HG03066 (cell line): Measurements from ENCODE around the gene STK38L.

ENCODE experiments used
- ATAC-seq: cut with Tn5 transposase; IDR thresholded peaks from one replicate; pipeline ENCODE4 v1.9.1; 2021; ENCODE audit warnings: low read depth; ENCODE audit not compliant: unreplicated experiment

Gene STK38L

DNA sequence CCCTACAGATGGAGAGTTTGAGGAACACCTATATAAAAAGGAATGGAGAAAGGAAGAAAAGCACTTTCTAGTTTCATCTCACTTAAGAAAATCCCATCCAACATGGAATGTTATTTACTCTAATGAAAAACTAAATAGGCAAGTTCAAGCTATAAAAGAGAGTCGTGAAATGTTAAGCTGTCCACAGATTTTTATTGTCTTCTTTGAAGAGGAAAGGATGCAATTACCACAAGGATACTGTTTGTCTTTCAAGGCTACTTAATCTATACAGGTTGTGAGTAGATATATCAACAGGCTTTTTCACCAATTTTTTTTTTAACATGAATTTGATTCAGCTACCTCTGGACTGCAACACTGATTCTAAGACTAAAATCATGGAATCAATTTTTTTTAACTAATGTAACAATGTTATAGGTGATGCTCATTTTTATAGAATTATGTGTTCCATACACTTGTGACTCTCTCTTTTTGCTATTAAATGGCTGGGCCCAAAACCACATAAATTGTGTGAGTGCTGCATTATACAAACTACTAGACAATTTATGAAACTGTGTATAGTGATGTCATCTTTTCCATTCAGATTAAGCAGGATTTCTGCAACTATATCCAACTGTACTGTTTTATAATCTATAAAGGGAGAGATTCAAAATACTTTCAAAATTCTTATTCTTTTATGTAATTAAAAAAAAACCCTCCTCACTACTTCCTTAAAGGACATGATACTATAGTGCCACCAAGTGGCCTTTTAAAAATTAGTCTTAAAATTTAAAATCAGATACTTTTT, 61.8 kb downstream of the STK38L start:
- no peak for ATAC-seq

DNA sequence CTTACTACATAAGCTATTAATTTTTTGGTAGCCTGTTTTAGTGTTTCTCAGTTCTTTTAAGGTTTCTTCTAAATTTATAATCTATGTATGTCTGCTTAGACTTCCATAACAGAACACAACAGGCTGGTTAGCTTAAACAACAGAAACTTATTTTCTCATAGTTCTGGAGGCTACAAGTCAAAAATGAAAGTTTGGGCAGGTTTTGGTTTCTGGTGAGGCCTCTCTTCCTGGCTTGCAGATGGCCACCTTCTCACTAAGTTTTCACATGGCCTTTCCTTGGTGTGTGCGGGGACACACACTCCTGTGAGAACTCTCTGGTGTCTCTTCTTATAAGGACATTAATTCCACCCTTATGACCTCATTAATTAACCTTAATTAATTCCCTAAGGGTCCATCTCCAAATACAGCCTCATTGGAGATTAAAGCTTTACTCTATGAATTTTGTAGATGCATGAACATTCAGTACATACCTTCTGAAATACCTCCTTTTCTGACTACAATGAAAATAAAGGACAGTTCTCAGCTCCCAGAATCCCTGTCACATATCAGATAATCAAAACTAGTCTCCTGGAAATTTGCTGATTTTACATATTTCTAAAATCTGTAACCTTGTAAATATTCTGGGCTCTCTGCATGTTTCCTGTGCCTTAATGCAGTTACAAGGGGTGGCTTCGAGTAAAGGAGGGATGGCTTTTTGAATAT, 65.4 kb downstream of the STK38L start:
- no peak for ATAC-seq

DNA sequence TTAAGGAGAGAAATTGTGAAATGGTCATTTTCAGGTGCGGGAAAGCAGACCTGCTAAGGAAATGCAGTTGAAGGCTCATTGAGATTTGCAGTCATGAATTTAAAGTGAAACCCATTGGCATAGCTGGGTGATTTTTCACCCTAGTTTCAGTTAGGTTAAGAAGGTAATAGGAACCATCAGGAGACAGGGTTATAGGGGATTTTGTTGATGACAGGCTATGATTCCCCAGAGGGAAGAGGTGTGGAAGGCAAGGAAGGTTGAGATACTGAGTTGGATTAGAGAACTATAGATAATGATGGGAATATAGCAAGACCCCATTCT, 65.9 kb downstream of the STK38L start:
- no peak for ATAC-seq

DNA sequence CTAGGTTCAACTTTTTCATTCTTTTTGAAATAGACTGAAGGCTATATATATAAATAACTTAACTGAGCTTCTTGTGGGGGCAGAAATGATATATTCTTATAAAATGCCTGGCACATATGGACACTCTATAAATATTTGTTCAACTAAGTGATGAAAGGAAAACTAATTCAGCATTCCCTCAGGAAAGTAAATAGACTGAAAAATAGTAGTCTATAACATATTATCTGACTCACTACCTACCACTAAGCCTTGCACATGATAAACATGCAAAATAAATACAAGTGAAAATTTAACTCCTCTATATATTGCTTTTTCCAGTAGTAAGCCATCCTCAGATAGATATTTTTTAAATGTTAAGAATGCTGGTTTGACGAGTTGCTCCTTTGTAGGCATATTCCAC, 72.9 kb downstream of the STK38L start:
- no peak for ATAC-seq

DNA sequence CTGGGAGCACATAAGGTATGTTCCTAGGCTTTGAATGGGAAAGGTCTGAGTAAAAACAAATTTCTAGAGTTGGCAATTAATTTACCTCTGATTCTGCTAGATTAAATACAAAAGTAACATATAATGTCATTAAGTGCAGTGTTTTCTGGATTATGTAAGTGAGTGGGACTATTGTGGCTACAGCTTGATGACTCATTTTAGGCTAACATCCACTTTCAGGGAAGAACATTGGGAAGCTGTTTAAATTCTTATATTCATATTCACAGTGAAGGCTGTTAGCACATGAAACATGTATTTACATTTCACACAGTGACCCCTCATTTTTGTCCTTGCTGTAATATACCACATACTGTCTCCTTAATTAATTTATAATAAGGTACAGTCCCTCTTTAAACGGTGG, 75.3 kb downstream of the STK38L start:
- ATAC-seq, result no peak

DNA sequence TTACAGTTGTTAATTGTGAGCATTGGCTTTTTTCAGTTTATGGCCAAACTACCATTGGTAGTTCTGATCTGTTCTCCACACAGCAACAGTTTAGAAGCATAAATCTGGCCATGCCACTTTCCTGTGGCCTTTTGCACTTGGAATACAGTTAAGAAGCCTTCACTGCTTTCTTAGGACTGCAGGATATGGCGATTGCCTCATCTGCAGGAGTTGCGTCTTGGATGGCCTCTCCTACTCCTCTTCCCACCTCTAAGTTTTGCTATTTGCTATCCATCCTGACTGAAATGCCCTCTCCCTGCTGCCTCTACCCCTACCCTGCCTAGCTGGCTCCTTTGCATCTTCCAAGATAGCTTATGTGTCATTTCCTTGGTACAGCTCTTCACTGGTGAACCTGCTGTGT, 75.8 kb downstream of the STK38L start:
- ATAC-seq, result no peak

DNA sequence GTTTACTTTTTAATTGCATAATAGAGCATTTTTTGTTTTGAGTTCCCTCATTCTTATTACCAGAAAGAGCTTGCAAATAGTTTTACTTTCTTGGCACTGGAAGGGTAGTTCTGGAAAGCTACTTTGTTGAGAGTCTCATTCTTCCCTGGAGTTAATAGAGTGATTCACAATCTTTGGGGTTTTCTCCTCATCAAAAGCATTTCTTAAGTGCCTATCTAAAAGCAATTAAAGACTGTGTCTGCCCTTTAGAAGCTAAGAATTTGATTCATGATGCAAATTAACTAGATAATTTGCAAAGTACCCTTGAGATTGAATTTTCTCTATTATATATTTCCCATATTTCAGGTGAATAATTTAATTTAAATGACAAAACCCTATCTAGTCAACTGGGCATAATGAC, 80.4 kb downstream of the STK38L start:
- ATAC-seq, result no peak

DNA sequence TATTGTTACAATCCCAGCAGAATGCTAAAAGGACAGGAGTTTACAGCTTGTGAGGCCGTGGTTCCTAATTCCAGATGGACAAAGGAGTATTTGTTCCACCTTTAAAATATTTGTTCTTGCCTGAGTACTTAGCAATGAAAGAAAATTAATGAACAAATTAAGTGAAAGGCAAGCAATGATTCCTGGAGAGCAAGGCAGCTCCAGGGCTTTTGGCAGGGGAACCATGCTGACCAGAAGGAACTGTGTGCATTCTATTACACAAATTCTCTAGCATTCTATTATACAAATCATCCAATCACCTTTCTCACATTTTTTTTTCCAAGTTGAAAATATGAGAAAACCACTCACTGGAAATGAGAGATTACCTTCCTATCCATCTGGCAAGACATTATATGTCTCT, 86.8 kb downstream of the STK38L start:
- ATAC-seq, result no peak

DNA sequence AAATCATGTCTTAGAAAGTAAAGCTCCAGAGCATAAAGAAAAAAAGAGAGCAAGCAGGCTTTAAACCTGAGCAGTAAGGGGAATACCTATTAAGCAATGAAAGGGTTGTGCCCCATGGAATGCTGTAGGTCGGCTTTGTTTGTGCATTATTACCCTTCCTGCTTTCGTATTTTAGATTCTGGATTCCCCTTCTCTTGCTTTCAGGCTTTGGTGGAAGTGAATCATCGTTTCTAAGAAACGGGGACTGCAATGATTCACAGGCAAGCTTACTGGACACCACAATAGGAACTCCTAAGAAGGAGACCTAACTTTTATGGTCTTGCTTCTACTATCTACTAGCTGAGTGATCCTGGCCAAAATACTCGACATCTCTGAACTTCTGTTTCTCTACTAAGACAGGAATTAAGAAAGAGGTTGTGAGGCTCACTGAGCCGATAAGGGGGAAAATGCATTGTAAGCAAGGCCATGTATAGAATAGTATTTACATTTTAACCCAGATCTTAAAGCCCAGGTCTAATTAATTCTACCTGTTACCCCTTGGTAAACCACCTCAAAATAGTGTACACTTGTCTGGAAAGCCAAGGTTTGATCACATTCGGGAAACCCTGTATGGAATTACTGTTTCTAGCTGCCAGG, 87.3 kb downstream of the STK38L start:
- ATAC-seq, result peak; percentile 35

DNA sequence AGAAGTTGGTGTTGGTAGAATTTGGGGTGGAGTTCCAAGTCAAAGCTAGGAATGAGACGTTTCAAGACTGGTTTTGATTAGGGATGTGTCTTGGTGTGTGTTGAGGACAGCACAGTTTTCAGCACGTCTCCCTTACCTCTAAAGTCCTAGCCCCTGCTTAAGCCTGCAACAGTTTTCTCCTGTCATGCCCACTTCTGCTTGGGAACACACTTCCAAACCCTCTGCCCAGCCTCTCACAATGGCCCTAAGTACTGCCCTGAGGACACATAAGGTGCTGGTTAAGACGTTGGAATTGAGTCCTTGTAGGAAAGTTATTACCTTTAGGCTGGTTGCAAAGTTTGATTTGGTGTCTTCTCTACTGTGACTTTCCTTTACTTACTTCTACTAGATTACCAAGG, 87.8 kb downstream of the STK38L start:
- no peak for ATAC-seq

DNA sequence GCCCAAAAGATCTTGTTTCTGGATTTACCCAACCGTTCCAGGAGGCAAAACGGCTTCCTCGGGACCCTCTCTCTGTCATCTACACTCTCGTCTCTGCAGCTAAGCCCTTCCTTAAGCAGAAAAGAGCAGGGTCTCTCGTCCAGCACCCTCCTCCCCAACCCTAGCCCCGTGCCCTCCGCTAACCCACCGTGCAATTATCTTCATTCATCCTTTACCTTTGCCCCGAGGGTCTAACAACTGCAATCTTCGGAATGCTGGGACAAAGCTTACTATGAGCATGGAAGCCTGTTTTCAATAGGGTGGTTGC, 88.3 kb downstream of the STK38L start:
- ATAC-seq, result no peak

DNA sequence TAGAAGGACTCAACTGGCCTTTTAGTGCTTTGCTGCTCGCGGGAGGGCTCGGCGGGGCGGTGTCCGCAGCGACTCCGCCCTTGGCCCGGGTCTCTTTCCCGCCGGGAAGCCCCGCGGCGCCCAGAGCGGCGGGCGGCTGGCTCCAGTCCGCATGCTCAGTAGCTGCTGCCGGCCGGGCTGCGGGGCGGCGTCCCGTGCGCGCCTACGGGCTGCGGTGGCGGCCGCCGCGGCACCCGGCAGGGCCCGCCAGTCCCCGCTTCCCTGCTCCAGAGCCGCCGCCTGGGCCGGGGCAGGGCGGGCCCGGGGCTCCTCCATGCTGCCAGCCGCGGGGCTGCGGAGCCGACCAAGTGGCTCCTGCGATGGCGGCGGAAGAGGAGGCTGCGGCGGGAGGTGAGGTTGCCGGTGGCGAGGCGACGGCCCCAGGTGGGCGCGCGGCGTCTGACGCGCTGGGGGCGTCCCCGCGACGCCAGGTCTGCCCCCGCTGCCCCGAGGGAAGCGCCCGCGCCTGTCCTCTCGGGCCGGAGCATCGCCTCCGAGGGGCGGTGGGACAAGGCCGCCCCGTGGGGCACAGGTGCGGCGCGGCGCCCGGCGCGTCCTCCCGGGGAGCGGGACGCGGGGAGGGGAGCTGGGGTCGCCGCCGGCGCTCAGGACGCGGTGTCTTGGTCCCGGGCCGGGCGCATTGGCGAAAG, 88.8 kb downstream of the STK38L start, which contains the start of gene BMAL2:
Gene BMAL2, plus strand, starts transcription at position 123 of the 689 bp plus-strand sequence. Its CDS starts 237 bp downstream, at position 360.
- peak; percentile 30 for ATAC-seq

DNA sequence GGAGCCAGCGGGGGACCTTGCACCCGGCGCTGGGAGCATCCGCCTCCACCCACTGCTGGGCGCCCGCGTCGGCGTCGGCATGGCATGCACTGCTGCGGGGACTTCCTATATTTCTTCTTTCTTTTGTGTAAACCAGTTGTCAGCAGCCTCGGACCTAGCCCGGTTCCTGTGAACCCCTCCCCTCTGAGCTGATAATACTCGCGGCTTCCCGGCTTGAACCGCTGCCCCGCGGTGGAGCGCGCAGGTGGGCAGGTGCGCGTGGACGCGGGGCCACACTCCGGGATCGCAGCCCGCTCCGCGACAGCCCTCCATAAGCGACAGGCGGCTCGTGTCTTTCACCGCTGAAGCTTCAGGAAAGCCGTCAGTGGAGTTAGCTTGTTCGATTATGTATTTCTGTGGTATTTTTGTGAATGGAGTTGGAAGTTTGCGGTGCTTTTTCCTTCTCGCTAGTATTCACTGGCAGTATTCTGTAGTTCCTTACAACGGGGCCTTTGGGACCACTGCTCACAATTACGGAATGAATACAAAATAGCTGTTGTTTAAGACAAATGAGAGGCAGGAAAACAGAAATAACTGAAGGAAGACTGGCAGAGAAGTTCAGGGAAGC, 89.4 kb downstream of the STK38L start:
- ATAC-seq, result peak; percentile 26

DNA sequence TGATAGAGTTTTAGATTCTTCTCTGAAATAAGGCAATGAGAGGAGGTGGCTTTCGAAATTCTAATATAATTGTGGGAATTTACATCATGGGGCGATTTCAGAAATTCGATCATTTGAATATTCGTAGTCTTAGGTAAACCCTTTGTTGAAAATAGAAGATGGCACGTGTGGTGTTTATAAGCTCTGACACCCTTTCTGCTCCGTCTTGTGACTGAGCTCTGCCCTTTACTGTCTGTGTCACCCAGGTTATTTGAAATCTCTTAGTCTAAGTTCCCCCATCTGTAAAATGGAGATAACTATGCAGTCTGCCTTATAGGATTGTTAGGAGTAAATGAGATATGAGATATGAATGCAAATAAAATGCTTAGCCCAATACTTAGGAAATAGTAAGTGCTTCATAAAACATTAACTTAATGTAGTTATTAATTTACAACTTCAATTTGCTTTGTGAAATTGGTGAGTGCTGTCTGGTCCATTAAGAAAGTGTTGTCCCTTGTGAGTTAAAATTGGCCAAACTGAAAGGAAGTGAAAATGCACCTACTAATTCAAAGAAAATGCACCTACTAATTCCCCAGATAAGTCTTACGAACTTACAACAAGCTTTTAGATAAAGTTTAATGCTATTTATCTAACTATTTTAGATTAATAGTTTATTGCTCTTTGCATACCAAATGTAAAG, 90.1 kb downstream of the STK38L start:
- no peak for ATAC-seq

DNA sequence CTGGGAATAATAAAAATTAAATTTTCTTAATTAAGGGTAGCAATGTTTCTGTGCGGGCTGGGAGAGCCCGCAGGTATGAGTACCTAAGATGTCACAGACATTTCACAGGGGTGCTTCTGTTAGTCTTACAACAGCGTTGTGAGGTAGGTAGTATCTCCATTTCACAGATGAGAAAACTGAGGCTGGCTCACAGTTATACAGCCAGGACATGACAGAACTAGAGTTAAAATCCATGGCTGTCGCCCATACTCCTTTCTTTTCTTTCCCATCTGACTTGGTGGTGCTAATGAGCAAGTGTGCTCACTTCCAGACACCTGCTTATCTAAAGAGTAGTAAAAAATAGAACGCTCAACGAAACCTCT, 90.6 kb downstream of the STK38L start:
- ATAC-seq, result no peak

DNA sequence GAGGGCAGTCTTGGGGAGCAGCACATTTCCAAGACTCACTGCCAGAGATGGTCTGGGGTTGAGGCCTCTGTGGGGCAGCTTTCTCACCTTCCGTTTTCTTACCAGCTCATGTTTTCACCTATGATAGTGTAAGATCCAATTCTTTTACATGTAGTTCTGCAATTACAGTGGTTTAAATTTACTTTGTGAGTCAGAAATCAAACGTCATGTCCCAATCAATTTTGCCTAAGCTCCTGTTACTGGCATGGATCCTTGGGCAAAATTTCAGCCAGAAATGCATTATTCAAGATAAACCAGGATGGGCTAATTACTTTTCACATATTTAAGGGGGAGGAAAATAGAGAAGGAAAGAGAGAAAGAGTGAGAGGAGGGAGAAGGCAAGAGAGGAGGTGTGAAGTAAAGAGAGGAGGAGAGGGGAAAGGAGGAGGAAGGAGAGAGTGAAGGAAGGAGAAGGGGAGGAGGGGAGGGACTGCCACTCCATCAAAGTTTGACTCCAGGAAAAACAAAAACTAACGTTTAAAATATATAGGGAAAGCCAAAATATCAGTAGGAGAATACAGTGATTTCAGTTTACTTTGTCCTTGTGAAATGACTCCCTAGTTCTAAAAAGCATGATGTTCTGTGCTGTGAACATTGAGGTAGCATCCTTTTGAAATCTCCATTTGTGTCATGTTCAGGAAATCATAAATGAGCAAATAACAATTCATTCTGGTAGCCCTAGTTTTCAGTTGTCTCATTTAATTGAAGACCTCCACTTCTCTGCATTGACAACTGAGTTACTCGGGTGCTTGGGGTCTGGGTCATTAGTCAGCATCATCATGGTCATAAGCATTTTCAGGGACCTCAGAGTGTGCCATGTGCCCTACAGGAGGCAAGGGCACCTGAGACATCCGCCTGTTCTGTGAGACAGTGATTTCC, 91.5 kb downstream of the STK38L start:
- no peak for ATAC-seq

DNA sequence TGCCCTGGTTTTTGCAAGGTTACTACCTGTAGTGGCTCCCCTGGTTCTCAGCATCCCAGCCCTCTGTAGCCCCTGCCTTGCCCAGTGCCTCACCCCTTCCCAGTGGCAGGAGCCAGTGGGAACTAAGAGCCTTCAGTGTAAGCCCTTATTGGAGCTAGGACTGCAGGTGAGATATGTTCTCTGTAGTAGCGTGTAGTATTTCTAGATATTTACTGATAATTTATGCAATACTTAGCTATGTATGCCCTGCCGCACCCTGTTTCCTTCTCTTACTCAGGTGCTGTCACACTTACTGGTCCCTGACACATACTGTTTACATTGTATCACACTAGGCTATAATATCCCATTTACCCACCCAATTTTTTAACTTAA, 92.2 kb downstream of the STK38L start:
- ATAC-seq, result no peak

DNA sequence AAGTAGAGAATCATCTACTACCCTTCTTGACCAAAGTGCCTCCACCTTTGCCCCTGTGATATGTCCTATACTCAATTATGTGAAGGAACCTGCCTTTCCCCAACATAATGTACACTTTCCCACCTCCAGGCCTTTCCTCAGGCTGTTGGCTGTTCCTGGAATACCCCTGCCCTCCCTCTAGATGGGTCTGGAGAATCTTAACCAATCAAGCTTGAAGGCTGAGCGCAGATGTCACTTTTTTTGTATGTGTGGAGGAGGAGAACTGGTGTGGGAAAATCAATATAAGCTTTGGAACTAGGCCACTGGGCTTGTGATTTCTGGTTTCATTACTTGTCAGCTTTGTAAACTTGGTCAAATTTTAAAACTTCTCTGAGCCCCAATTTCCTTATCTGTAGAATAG, 93.3 kb downstream of the STK38L start:
- ATAC-seq, result no peak

DNA sequence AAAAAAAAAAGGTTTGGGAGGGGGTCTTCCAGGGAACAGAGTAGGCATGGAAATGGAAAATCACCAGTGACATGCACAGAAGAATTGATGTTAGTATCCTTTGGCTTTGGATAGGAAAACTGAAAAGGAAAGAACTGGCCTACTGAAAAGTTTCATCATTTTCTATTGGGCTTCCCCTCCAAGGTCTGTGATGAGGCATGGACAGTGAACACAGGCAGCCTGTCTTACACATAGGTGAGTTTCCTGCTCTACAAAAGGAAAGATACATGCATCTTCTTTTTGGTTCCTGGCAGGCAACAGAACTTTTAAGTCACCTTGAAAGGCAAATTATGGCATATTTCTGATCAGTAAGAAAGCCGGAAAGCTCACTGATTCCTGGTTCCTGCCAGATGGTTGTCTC, 94.4 kb downstream of the STK38L start:
- ATAC-seq, result no peak

DNA sequence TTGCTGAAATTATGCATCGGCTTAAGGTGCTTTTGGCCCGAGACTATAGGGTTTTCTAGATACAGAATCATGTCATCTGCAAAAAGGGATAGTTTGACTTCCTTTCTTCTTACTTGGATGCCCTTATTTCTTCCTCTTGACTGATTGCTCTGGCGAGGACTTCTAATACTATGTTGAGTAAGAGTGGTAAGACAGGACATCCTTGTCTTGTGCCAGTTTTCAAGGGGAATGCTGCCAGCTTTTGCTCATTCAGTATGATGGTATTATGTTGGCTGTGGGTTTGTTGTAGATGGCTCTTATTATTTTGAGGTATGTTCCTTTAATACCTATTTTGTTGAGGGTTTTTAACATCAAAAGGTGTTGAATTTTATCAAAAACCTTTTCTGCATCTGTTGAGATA, 96.9 kb downstream of the STK38L start:
- no peak for ATAC-seq
